GM18502 (cell line): ENCODE results near the gene OR2M3.
A peak's percentile ranks its signal among the peaks of the same experiment; 100 is the strongest.
"Not testable (repeated sequence)": the region's sequence is repeated elsewhere in the genome, so short reads cannot be mapped to it uniquely, and the experiment has no call there.

Experiments used
- ATAC-seq: cut with Tn5 transposase; IDR thresholded peaks from one replicate; pipeline ENCODE4 v1.9.1; 2021; ENCODE audit warnings: mild to moderate bottlenecking; ENCODE audit not compliant: unreplicated experiment, poor library complexity

The OR2M3 gene

GRCh38 chr1:248196965-248197364 lies at the start of gene OR2M3:
Gene OR2M3, plus strand, starts transcription at chr1:248197265. Its CDS starts 5,803 bp downstream, at chr1:248203068.
- ATAC-seq = no peak

GRCh38 chr1:248152056-248152827 lies 44.8 kb upstream of the OR2M3 start:
- no peak for ATAC-seq

- no peak for ATAC-seq
Measured at GRCh38 chr1:248155927-248156326, 41.1 kb upstream of the OR2M3 start.

- ATAC-seq = no peak
Measured at GRCh38 chr1:248158758-248159157, 38.3 kb upstream of the OR2M3 start.

- ATAC-seq = no peak
Measured at GRCh38 chr1:248164031-248164430, 33.0 kb upstream of the OR2M3 start.

GRCh38 chr1:248165186-248165585 lies 31.9 kb upstream of the OR2M3 start:
- ATAC-seq = no peak

- no peak for ATAC-seq
Measured at GRCh38 chr1:248174521-248174920, 22.5 kb upstream of the OR2M3 start, which contains the start of gene OR2M2. Gene OR2M2, plus strand, starts transcription at chr1:248174821. Its CDS starts 5,165 bp downstream, at chr1:248179986.

- ATAC-seq = peak; percentile 75
Measured at GRCh38 chr1:248183996-248184395, 13.1 kb upstream of the OR2M3 start.

- no peak for ATAC-seq
Measured at GRCh38 chr1:248187363-248187762, 9.7 kb upstream of the OR2M3 start.

- no peak for ATAC-seq
Measured at GRCh38 chr1:248189026-248189425, 8.0 kb upstream of the OR2M3 start.

- no peak for ATAC-seq
Measured at GRCh38 chr1:248194117-248194516, 2.9 kb upstream of the OR2M3 start.

GRCh38 chr1:248215880-248216279 lies 18.8 kb downstream of the OR2M3 start:
- ATAC-seq = no peak

- ATAC-seq = no peak
Measured at GRCh38 chr1:248225537-248225936, 28.5 kb downstream of the OR2M3 start.

- ATAC-seq = no peak
Measured at GRCh38 chr1:248229360-248229908, 32.4 kb downstream of the OR2M3 start.

- no peak for ATAC-seq
Measured at GRCh38 chr1:248231117-248231516, 34.1 kb downstream of the OR2M3 start, which contains the start of gene OR2M4. Gene OR2M4, plus strand, starts transcription at chr1:248231417. Its CDS starts 7,512 bp downstream, at chr1:248238929.

GRCh38 chr1:248239478-248239877 lies 42.4 kb downstream of the OR2M3 start:
- no peak for ATAC-seq

GRCh38 chr1:248243204-248243603 lies 46.1 kb downstream of the OR2M3 start:
- ATAC-seq = peak; percentile 81

GRCh38 chr1:248259309-248259708 lies 62.2 kb downstream of the OR2M3 start:
- not testable (repeated sequence) for ATAC-seq
